A549 (cell line): ENCODE data around the gene HIC1.

Experiments used
- CTCF ChIP-seq: fragments of >200 bp; sonication (Bioruptor Twin); formaldehyde crosslinking; IDR thresholded peaks from 3 replicates; pipeline ENCODE4 v1.5.1; 2016
- JUNB ChIP-seq: fragments of >200 bp; sonication (Bioruptor Twin); formaldehyde crosslinking; IDR thresholded peaks from 2 replicates; pipeline ENCODE4 v1.6.1; 2016
- TP53 ChIP-seq: fragments of 250-450 bp; sonication (Bioruptor Pico); IDR thresholded peaks from 2 replicates; pipeline ENCODE4 v1.5.0; 2021; ENCODE audit warnings: mild to moderate bottlenecking, moderate library complexity

DNA sequence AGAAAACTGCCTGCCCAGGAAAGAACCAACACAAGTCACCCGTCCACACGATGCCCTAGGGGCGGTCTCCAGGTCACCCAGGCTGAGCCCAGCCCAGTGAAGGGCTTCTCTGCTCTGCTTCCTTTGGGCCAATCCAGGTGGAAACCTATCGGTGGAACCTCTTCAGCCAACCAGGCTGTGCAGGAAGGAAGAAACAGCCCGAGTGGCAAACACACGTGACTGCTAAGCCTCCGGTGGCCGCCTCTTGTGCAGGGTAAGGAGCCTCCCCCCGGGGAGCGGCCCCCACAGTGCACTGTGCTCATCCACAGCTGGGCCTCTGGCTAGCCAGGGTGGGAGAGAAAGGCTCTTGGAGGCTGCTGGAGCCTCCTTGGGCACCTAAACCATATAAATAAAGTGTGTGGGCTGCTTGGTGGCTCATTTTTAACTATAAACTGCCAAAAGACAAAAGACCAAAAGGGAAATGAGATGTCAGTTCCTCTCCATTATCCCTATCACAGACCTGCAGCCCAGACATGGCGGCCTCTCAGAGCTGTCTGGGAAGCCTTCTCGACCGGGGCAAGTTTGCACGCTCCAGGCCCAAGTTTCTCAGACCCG lies 32.2 kb upstream of the HIC1 start:
- no peak for TF ChIP-seq JUNB
- no peak for TF ChIP-seq CTCF
- no peak for TF ChIP-seq TP53
